Gastrocnemius medialis (tissue), 4 donors: ENCODE data around the gene TTC23.

ENCODE experiments used
- CTCF ChIP-seq, 5 experiments: fragments of 450-650 bp in 3 of 5; fragments of 200-600 bp in 2 of 5; sonication (generic) in 2 of 5; IDR thresholded peaks in 4 of 5; conservative IDR thresholded peaks in 1 of 5; 1 replicate in 4 of 5; 2 replicates in 1 of 5; pipeline ENCODE4 v1.5.1; 2016 to 2019; ENCODE audit warnings: antibody characterized with exemption in 5 of 5, mild to moderate bottlenecking in 3 of 5, moderate library complexity in 3 of 5
- POLR2A ChIP-seq, 2 donors: fragments of 450-650 bp; IDR thresholded peaks; one replicate each; pipeline ENCODE4 v1.6.1; 2017; ENCODE audit warnings: antibody characterized with exemption in 2 of 2, mild to moderate bottlenecking in 2 of 2, moderate library complexity in 2 of 2

GRCh38 chr15:99104788-99105513 is 144.4 kb downstream of the TTC23 start, which contains the start of gene SYNM:
- TF ChIP-seq CTCF (IDR thresholded peaks at IDR 0.05 in 4 of 5, conservative IDR thresholded peaks at IDR 0.05 in 1 of 5): peak; percentile 79 to 98 (median 98)
- peak; percentile 89 to 93 for TF ChIP-seq POLR2A (IDR thresholded peaks at IDR 0.05)
